ENCODE measurements around the gene KCTD16.

Gene KCTD16

GRCh38 chr5:144352330-144352729 is 181.7 kb downstream of the KCTD16 start:
- no peak for DNase-seq

- DNase-seq = no peak
Measured at GRCh38 chr5:144352732-144353317, 182.2 kb downstream of the KCTD16 start.

- DNase-seq = no peak
Measured at GRCh38 chr5:144356489-144356888, 185.8 kb downstream of the KCTD16 start.

- no peak for DNase-seq
Measured at GRCh38 chr5:144361406-144361805, 190.7 kb downstream of the KCTD16 start.

GRCh38 chr5:144365885-144366284 is 195.2 kb downstream of the KCTD16 start:
- no peak for DNase-seq

GRCh38 chr5:144367991-144368390 is 197.3 kb downstream of the KCTD16 start:
- DNase-seq = no peak

GRCh38 chr5:144368556-144368955 is 197.9 kb downstream of the KCTD16 start:
- DNase-seq = no peak

GRCh38 chr5:144369006-144369405 is 198.3 kb downstream of the KCTD16 start:
- DNase-seq = peak; percentile 81

GRCh38 chr5:144370273-144370672 is 199.6 kb downstream of the KCTD16 start:
- DNase-seq = no peak

- no peak for DNase-seq
Measured at GRCh38 chr5:144374637-144375036, 204.0 kb downstream of the KCTD16 start.

GRCh38 chr5:144377207-144377606 is 206.5 kb downstream of the KCTD16 start:
- DNase-seq = no peak

GRCh38 chr5:144378681-144379080 is 208.0 kb downstream of the KCTD16 start:
- no peak for DNase-seq

- no peak for DNase-seq
Measured at GRCh38 chr5:144385597-144385996, 214.9 kb downstream of the KCTD16 start.

- no peak for DNase-seq
Measured at GRCh38 chr5:144386315-144386714, 215.6 kb downstream of the KCTD16 start.

GRCh38 chr5:144390133-144390532 is 219.5 kb downstream of the KCTD16 start:
- DNase-seq = peak; percentile 9

- no peak for DNase-seq
Measured at GRCh38 chr5:144391044-144391443, 220.4 kb downstream of the KCTD16 start.

GRCh38 chr5:144393641-144394435 is 223.2 kb downstream of the KCTD16 start:
- DNase-seq = no peak

GRCh38 chr5:144395704-144396103 is 225.0 kb downstream of the KCTD16 start:
- DNase-seq = no peak

GRCh38 chr5:144403058-144403457 is 232.4 kb downstream of the KCTD16 start:
- DNase-seq = no peak

- DNase-seq = no peak
Measured at GRCh38 chr5:144403817-144404420, 233.2 kb downstream of the KCTD16 start.

GRCh38 chr5:144404672-144405071 is 234.0 kb downstream of the KCTD16 start:
- no peak for DNase-seq

GRCh38 chr5:144405991-144406390 is 235.3 kb downstream of the KCTD16 start:
- DNase-seq = no peak

GRCh38 chr5:144406442-144406841 is 235.8 kb downstream of the KCTD16 start:
- no peak for DNase-seq

Data from kidney glomerular epithelial cell (primary cell).